GM18511 (cell line): ENCODE data around the gene PPCDC.
A peak's percentile ranks its signal among the peaks of the same experiment; 100 is the strongest.

ENCODE experiments used
- ATAC-seq: cut with Tn5 transposase; IDR thresholded peaks from one replicate; pipeline ENCODE4 v1.9.1; 2021; ENCODE audit warnings: mild to moderate bottlenecking, moderate library complexity; ENCODE audit not compliant: unreplicated experiment

PPCDC gene

DNA sequence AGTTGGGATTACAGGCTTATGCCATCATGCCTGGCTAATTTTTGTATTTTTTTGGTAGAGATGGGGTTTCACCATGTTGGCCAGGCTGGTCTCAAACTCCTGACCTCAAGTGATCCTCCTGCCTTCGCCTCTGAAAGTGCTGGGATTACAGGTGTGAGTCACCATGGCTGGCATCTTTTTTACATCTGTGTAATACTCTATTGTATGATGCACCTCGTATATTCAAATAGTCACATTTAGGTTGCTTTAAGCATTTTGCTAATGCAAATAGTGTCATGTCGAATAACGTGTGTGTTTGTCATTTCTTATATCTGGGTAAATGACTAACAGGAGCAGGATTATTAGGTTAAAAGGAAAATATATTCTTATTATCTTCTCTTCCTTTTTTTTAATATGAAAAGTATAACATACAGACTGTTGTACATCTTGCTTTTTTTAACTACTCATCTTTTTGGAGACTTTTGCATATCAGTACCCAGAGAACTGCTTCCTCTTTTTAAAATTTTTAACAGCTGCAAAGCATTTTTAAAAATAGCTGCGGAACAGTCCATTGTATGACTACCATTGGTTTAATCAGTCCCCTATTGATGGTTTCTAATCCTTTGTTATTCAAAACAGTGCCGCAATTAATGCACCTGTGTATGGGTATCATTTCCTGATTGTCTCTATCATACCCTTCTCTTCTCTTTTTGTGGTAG lies 14.6 kb upstream of the PPCDC start:
- ATAC-seq = peak; percentile 84

DNA sequence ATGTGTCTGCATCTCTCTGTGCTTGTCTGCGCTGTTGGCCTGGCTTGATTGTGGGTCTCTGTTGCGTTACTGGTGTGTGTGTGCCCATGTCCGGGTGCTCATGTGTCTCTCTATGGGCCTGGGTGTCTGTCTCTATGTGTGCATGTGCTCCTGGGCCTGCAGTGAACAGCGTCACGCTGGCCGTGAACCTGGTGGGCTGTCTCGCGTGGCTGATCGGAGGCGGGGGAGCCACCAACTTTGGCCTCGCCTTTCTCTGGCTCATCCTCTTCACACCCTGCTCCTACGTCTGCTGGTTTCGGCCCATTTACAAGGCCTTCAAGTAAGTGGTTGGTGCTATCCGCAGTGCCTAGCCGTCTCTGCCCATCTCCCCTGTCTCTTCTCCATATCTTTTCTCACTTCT lies 7.0 kb upstream of the PPCDC start:
- ATAC-seq = no peak

DNA sequence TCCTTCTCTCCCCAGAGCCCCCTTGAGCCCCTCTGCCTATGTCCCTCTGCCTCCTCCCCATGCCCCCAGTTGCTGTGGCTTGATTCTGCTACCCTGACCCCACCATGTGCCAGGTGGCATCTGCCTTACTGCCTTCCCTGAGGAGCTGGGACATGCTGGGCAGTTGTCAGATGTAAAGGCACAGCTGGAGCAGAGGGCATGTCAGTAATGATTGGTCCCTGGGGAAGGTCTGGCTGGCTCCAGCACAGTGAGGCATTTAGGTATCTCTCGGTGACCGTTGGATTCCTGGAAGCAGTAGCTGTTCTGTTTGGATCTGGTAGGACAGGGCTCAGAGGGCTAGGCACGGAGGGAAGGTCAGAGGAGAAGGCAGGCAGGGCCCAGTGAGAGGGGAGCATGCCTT lies 3.5 kb upstream of the PPCDC start:
- ATAC-seq = no peak

DNA sequence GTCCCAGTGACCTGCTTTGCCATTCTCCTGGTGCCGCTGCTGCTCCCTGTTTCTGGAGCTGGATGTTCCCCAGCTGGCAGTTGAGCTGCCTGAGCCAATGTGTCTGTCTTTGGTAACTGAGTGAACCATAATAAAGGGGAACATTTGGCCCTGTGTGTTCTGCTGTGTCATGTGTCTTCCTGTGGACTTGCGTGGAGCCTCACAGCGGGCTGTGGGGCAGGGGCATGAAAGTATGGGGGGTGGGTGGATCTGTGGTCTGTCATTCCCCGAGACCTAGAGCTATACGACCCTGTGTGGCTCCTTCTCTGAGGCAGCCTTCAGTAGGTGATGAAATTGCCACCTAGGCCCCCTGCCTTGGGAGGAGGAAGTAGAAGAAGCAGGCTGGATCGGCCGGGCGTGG lies 2.0 kb upstream of the PPCDC start:
- ATAC-seq = no peak

DNA sequence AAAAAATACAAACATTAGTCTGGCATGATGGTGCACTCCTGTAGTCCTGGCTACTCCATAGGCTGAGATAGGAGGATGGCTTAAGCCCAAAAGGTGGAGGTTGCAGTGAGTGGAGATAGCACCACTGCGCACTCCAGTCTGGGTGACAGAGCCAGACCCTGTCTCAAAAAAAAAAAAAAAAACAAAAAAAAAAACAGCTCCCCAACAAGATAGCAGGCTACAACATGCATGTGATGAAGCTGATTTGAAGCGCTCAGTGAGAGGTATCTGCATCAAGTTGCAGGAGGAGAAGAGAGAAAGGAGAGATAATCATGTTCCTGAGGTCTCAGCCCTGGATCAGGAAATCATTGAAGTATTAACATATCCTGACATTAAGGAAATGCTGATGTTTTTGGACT lies 608 bp upstream of the PPCDC start:
- ATAC-seq = no peak

DNA sequence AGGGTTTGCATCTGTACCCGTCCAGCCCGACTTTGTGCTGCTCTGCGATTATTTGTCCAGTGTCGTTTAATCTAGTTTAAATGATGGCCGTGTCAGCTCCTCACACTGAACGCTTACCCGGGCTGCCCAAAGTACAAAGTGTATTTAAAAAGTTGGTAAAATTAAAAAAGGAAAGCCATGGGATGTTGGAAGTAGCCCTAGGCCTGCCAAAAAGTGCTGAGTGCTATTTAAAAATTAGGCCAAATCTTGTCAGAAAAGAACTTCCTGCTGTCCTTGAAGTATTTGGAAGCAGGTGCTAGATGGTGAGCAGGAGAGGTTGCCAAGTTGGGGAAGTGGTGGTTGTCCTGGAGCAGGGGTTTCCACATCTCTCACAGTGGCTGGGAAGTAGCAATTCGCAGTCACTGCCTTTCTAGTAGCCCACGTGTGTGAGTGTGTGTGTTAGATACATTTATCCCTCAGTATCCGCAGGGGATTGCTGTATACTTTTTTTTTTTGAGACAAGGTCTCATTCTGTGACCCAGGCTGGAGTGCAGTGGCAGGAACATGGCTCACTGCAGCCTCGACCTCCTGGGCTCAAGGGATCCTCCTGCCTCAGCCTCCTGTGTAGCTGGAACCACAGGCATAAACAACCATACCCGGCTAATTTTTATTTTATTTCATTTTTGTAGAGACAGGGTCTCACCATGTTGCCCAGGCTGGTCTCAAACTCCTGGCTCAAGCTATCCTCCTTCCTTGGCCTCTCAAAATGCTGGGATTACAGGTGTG lies 664 bp downstream of the PPCDC start:
- no peak for ATAC-seq

DNA sequence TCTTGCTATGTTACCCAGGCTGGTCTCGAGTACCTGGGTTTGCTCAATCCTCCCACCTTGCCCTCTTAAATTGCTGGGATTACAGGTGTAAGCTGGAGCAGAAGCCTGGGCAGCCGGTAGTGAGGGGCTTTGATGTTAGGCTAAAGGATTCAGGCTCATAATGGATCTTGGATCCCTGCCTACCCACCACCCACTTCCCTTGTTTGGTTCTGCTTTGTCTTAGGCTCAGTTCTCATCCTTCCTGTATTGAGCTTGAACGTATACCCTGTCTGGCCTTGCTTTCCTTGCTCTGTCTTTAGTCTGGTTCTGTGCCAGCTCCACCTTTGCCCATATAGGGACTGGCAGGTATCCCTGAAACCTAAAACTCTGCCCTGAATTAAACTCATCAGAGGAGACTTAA lies 1.7 kb downstream of the PPCDC start:
- ATAC-seq = no peak

DNA sequence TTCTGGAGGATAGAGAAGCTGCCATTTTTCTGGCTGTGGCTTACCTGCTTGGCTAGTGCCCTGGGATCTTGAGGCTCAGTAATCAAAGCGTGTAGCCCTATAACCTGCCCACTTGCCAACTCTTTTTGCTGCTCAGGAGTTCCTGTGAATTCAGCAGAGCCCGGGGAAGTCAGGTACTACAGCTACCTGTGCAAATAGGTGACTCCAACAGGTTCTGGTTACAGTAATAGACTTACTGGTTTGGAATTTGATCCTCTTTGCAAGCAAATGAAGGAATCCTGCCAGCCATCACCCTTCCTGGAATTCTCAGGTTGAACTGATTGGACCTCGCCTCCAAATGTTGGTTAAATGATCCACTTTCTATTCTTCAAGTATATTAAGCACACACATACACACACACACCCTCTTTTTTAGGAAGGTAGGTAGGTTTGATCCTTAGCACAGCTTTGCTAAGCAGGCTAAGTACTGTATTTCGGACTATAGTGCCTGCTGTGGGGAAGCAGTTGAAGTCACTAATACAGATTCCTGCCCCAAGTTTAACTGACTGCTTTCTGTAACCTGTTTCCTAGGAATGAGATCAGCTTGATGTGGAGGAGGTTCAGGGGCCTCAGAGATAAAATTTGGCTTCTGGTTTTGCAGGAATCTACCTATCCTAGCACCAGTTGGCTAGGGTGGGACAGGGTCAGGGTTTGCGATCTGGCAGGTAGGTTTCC lies 2.3 kb downstream of the PPCDC start:
- ATAC-seq = no peak

DNA sequence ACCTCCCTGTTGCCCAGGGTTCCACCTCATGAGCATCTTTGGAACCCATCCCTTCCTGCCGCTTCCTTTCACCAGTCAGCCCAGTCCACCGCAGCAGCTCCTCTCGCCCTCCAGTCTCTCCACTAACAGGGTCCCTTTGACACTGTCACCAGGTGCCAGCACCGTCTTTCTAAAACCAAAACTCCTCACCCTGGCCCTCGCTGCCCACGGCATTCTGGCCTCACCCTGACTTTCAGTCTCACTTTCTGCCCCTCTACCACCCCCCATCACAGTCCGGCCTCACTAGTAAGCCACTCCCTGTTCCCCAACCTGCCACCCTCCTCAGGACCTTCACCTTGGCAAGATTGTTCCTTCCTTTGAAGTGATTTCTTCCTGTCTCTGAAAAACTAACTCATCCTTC lies 4.2 kb downstream of the PPCDC start:
- ATAC-seq = no peak

DNA sequence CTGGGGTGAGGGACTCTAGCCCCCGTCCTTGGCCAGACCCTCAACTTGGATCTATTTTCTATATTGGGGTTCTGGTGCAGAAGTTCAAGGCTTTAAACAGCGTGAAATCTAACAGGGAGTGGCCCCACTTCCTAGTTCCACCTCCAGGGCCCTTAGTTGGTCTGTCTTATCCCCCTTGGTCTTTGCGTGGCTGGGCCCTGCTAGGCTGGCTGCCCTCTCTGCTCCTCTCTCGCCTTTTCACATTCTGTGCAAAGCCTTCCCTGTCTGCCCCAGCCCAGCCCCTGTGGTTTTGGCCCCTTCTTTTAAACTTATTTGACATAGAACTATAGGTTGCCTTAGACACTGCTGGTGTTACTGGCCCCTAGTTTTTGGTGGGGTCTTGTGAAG lies 5.6 kb downstream of the PPCDC start:
- no peak for ATAC-seq

DNA sequence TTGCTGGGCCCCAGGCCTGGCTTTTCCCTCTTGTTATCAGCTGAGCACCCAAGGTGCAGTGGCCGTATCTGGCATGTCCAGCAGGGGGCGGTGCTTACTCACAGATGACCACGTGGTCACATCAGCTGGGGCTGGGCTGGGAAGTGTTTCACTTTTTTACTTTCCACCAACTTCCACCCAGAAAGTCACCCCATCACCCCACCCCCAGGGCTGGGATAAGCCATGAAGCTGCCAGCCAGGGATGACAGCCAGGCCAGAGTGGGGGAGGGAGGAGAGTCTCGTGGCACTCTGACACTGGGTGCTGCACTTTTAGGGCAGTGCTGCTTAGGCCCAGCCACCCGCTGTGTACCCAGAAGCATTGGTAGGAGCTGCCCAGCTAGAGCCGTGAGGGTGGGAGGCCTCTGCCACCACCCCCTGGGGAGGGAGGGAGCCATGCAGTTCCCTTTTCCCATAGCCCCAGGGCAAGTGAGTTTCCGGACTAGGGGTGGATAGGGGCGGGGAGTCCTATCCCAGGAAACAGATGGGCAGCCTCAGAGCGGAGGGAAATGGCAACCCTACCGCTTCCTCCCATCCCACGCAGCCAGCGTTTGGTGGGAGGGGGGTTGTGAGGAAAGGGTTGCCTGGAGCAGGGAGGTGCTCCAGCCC lies 6.1 kb downstream of the PPCDC start:
- ATAC-seq = no peak

DNA sequence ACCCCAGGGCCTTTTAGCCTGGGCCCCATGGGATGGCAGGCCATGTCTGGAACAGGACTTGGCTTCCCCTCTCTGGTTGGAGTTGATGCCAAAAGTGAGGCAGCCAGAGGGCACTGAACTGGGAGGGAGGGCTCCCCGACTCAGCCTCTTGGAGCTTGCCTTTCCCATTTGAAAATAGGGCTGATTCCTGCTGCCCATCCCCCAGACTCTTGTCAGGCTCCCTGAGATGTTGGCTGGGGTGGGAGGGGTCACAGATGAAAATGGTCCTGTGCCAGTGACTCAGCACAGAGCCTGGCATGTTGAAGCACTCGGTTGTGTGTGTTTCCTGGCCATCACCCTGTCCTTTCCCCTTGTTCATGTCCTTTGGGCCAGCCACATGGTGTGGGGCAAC lies 6.6 kb downstream of the PPCDC start:
- no peak for ATAC-seq

DNA sequence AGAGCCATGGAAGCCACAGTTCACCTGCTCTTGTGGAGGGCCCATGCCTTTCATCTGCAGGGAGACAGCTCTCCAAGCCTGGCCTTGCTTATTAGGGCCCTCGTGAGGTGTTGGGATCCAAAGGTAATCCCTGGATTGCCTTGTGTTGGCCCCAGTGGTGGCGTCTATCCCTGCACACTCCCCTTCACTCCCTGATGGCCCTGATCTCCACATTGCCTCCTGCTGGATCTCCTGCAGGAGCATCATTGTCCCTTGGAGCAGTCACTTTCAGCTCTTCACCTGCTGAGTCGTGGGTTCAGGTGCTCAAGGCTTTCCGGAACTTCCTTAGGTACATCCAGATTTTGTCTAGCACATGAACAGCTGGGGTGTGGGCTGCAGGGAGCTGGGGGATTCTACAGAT lies 7.0 kb downstream of the PPCDC start:
- ATAC-seq = no peak

DNA sequence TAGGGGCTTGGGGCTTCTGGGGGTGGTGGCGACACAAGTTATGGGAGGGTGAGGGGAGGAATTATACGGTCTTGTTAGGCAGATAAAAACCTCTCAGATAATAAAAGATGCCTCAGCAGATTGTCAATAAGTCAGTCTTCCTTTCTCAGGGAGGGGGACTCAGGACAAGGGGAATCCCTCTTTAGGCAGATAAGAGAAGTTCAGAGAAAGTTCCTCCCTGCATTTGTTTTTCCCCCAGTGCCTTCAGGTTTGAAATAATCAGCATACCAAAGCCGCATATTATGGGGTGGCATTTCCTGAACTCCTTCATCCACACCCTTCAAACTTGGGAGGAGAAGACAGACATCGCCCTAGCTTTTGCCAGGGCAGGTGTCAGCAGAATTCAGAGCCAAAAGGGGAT lies 8.5 kb downstream of the PPCDC start:
- ATAC-seq = no peak

DNA sequence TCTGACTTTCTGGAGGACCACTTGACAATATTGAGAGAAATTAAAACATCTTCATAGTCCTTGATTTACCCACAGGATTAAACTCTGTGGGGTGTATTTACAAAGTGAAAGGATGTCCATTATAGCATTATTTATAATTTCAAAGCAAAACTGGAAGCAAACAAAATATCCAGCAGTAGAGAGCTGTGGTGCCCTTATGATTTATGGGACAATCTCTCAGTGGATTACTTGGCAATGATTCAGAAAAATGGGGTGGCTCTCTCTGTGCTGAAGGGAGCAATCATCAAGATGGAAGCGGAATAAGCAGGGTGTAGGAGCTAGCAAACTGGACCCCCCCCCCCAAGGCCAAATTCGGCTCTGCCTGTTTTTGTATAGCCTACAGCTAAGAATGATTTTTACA lies 9.0 kb downstream of the PPCDC start:
- ATAC-seq = no peak

DNA sequence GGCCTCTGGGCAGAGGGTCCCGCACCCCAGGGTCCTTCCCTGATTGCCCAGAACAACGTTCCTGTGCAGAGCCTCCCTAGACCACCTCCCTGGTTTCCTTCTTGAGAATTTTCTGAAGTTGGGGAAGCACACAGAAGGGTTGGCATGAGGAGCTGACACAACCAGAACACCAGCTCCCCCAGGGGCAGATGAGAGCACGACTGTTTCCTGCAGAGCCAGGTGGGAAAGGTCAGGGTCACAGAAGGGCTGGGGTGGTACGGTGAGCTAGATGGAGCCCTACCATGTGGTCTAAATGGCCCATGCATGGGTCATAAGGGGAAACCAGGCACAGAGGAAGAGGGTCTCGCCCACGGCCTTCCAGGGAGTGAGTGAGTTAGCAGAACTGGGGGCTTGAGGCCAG lies 10.4 kb downstream of the PPCDC start:
- no peak for ATAC-seq

DNA sequence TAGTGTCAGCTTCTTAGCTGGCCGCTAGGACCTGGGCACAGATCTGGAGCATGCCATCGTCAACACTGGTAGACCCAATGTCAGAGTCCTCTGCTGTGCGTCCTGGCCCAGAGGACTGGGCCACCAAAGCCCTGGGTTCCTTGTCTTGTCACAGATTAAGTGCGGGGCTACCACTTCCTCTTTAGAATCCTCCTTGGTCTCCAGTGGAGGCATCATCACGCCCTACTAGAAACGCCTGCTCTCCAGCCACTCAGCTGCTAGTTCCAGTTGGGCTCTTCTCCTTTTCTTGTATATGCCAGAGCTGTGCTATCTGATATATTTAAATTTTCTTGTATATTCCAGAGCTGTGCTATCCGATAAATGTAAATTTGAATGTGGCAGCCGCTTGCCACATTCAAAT lies 11.2 kb downstream of the PPCDC start:
- no peak for ATAC-seq

DNA sequence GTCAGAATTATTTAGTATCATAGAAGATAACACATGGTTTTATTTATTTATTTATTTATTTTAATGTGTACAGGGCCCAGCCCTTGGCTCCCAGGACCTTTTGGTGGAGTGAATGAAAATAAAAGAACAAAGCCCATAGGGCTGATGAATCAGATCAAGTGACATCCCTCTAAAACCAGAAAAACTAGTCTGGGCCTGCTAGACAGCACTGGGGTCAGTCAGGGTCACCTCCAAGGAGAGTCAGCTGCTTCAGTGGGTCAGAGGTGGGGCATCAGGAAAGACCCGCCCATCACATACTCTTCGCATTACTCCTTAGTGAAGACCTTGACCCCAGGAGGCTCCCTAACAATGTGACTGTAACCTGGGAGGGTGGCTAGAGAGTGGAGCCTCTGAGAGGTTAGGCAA lies 12.8 kb downstream of the PPCDC start:
- no peak for ATAC-seq

DNA sequence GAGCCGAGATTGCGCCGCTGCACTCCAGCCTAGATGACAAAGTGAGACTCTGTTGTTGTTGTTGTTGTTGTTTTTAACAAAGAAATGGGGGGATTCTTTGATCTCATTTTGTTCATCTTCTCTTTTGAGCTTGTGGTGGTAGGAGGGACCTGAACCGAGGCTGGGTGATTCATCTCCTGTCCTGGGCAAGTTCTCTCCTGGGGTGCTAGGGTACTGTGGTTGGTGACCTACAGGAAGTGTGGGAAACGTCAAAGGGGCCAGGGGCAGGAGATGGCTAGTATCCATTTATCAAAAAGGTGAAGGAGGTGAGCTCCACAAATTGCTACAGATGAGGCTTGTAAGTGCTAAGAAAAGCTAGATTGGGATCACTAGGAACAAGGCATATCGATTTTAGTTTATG lies 14.3 kb downstream of the PPCDC start:
- ATAC-seq = no peak

DNA sequence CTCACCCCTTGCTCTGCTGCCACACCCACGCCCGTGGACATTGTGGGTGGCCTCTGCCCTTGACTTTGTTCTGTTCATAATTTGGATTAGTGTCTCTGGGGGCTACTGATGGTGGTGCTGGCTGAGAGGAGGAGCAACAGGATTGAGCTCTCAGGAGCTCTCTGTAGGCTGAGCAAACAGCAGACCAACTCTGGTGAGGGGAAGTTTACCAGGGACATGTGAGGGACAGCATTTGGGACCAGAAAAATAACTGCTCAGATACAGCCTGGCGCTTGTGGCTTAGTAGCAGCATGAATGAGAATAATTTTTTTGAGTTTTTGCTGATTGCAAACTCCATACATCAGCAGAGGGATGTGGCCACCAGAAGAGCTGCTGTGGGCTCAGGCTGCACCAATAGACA lies 14.8 kb downstream of the PPCDC start:
- no peak for ATAC-seq

DNA sequence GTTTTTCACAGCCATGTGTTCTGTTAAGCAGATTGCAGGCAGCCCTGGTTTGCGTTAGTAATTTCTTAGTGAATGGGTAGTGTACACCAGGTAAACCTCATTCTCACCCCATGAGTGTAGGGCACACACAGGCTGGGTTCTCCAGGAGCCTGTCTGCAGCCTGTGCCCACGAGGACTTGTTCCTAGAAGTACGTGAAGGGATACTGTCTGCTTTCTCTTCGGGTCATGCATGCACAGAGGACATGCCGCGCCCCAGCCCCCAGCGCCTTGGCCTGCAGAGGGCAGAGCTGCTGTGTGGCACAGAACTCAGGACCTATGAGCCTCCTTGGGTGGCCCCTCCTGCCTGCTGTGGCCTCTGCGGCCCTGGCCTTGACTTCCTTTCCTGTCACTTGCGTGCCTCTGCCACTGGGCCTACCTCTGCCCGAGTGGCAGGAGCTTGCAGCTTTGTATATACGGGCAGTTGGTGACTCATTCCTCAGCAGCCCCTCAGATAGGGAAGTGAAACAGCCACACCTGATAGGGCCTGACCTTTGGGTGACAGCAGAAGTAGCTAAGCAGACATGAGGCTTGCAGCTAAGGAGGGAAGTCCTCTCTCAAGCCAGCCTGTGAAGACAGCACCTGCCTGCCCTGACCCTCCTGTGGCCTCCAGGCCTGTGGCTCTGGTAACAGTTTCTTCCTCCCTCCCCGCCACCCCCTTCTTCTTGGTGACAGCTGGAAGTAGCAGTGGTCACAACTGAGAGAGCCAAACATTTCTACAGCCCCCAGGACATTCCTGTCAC lies 19.5 kb downstream of the PPCDC start:
- peak; percentile 77 for ATAC-seq
